ENCODE results near the gene TMEM178A. TPM values are rescaled to one million over a fixed set of nuclear protein-coding genes. Genes with fewer than 3 reads are reported as not detected.

Gene TMEM178A
- total RNA-seq, 1 experiment from 2014 or later, result 0.13 TPM

DNA sequence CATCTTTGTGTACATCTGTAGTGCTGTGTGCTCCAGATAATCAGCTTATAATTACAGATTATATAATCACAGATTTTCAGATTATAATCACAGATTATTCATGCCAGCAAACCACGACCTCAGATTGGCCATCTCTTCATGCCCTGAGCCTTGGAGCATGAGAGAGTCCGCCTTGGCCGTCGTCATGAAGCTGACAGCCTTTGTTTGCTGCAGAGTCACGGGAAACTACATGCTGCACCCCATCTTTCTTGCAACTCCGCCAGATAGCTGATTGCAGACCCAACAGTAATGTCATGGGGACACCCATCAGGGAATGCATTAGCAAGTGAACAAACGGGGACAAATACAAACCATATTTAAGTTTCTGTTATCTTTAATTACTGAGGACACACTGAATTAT, 7.3 kb downstream of the TMEM178A start:
- no peaks in the 10 kb centered on the region for H3K36me3 ChIP-seq
- peaks cover 12% of the 10 kb centered on the region for H3K27me3 ChIP-seq (replicated peaks)
- H3K27ac ChIP-seq, result no peak overlapping the region
- no peak overlapping the region for H3K4me3 ChIP-seq
- no peaks in the 10 kb centered on the region for H3K9me3 ChIP-seq (replicated peaks)
- no peaks in the 10 kb centered on the region for H3K4me1 ChIP-seq (replicated peaks)
- no peak for DNase-seq (ENCODE audit: low read depth in 1 of 2, low spot score in 2 of 2)

DNA sequence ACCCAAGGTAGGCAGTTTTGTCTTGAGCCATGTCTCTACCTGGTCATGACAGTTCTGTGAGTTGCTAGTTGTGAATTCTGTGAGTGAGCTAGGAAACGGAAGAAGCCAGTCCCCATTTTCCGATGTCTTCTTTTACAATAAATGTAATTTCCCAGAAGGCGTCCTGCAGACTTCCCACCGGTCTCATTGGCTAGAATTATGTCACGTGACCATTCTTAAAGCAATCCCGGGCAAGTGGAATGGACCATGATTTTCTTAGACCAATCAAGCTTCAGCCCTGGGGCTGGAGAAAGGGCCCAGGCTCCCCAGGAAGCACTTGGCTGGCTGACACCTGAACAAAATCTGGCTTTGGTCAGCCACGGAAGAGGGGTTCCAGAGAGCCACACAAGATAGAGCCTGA, 10.6 kb downstream of the TMEM178A start:
- no peaks in the 10 kb centered on the region for H3K36me3 ChIP-seq
- no peaks in the 10 kb centered on the region for H3K9me3 ChIP-seq (replicated peaks)
- H3K27me3 ChIP-seq (replicated peaks), result no peaks in the 10 kb centered on the region
- no peak overlapping the region for H3K27ac ChIP-seq
- H3K4me3 ChIP-seq, result no peak overlapping the region
- DNase-seq (ENCODE audit: low read depth in 1 of 2, low spot score in 2 of 2), result no peak
- no peaks in the 10 kb centered on the region for H3K4me1 ChIP-seq (replicated peaks)

DNA sequence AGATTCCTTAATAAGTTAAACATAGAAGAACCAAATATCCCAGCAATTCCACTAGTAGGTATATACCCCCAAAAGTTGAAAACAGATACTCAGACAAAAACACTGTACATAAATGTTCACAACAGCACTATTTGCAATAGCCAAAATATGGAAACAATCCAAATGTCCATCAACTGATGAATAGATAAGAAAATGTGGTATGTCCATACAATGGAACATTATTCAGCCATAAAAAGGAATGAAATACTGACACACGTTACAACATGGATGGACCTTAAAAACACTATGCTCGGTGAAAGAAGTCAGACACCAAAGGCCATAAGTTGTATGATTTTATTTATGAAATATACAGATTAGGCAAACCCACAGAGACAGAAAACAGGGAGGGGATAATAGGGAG, 12.5 kb downstream of the TMEM178A start:
- no peaks in the 10 kb centered on the region for H3K9me3 ChIP-seq (replicated peaks)
- no peaks in the 10 kb centered on the region for H3K27me3 ChIP-seq (replicated peaks)
- H3K4me1 ChIP-seq (replicated peaks), result no peaks in the 10 kb centered on the region
- no peaks in the 10 kb centered on the region for H3K36me3 ChIP-seq
- no peak overlapping the region for H3K4me3 ChIP-seq
- H3K27ac ChIP-seq, result no peak overlapping the region
- DNase-seq (ENCODE audit: low read depth in 1 of 2, low spot score in 2 of 2), result no peak

DNA sequence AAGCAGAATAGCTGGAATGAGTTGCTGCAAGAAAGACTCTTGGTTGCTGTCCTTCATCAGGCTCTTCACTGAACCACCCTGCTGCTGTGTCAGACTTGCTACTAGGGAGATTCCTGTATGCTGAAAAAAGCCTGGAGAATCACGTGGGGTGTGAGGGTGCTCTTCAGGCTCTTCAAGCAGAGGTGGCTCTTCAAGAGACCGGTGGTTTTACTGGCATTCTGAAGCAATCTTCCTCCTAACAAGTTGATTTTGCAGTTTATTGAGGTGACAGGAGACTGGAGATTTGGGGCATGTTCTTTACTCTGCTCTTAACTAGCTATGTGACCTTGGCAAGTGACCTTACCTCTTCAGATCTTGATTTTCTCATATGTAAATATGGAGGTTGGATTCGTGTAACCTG, 14.1 kb downstream of the TMEM178A start:
- Histone ChIP-seq H3K27me3 (replicated peaks) (no peaks in the 10 kb centered on the region; the same call in 1 of the 2 replicates), H3K36me3 (no peaks in the 10 kb centered on the region), H3K9me3 (replicated peaks) (no peaks in the 10 kb centered on the region), H3K4me1 (replicated peaks) (no peaks in the 10 kb centered on the region), H3K27ac (no peak overlapping the region), H3K4me3 (no peak overlapping the region)
- DNase-seq (ENCODE audit: low read depth in 1 of 2, low spot score in 2 of 2), result no peak

DNA sequence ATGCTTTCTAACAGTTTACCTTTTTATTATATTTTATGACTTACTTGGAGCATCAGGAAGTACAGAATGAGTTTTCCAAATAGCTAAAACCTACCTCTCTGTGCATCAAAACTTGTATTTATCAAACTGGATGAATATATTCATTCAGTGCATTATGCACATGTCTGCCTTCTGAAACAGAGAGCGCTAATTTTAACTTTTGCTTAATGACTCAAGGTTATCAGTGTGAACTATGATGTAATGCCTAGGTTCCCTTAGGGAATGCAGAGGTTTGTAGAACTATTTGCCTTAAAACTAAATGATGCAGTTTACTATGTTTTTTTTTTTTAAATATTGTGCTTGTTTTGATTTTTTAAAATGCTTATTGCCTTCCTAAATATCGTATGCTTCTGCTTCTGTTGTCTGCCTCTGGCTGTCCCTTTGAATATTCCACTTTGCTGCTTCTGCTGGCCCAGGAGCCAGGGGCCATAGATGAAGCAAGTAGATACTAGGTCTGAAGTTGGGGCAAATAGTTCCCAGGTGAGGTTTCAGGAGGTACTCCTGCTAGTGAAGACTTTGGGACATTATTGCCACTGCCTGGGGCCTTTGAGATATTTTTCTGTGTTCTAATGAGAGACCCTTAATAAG, 16.5 kb downstream of the TMEM178A start:
- Histone ChIP-seq H3K36me3 (no peaks in the 10 kb centered on the region), H3K27ac (no peak overlapping the region), H3K4me3 (no peak overlapping the region), H3K9me3 (replicated peaks) (no peaks in the 10 kb centered on the region), H3K4me1 (replicated peaks) (no peaks in the 10 kb centered on the region), H3K27me3 (replicated peaks) (no peaks in the 10 kb centered on the region; the same call in 1 of the 2 replicates)
- DNase-seq (ENCODE audit: low read depth in 1 of 2, low spot score in 2 of 2), result no peak

DNA sequence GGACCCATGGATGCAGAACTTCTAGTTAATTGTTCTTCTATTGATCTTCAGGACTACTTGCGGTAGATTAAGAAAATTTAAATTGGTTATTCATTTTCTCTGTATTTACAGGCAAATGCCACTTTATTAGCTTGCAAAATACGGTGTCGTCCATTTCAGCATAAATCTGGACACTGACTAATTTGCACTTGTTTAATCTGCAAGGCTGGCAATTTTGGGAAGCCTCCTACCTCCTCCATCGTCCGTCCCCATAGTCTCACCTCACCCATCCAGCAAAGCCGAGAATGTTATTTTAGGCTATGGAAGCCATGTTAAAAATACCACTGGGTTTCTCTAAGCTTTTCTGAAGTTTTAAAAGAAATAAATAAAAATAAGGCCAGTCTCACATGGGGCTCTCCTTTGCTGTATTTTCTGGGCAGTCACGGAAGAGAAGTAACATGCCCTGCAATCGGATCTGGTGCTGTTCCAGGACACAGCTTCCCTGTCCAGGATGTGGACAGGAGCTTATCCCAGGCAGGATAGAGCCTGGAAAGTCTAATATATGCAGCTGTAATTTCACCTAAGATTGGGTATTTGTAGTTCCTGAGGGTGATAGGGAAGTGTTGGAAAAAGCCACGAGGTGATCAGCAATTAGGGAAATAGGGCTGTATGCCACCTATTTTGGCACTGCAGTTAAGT, 17.4 kb downstream of the TMEM178A start:
- Histone ChIP-seq H3K36me3 (no peaks in the 10 kb centered on the region), H3K27me3 (replicated peaks) (no peaks in the 10 kb centered on the region; the same call in 1 of the 2 replicates)

DNA sequence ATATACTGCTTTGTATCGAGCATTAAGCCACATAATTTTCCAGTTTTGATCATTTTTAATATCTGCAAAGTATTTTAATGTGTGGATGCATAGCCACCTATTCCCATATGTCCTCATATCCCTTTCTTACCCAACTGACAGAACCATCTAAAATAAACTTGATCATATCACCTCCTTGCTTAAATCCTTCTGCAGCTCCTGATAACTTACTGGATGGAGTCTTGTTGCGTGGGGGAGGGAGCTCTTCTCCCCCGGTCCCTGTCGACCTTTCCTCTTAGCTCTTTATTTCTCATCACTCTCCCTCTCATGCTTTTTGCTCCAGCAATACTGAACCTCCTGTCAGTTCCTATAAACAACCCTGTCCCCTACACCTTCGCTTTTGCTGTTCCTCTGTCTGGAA, 18.7 kb downstream of the TMEM178A start:
- DNase-seq (ENCODE audit: low read depth in 1 of 2, low spot score in 2 of 2), result no peak
- H3K4me3 ChIP-seq, result no peak overlapping the region
- H3K36me3 ChIP-seq, result no peaks in the 10 kb centered on the region
- H3K27me3 ChIP-seq (replicated peaks), result no peaks in the 10 kb centered on the region; the same call in 1 of the 2 replicates
- no peaks in the 10 kb centered on the region; the same call in 1 of the 2 replicates for H3K4me1 ChIP-seq (replicated peaks)
- H3K27ac ChIP-seq, result no peak overlapping the region
- no peaks in the 10 kb centered on the region for H3K9me3 ChIP-seq (replicated peaks)

More for the DNA sequence above, 17.4 kb downstream of the TMEM178A start:
- no peak overlapping the region for H3K27ac ChIP-seq
- no peak overlapping the region for H3K4me3 ChIP-seq
- H3K9me3 ChIP-seq (replicated peaks), result no peaks in the 10 kb centered on the region
- H3K4me1 ChIP-seq (replicated peaks), result no peaks in the 10 kb centered on the region
- DNase-seq (ENCODE audit: low read depth in 1 of 2, low spot score in 2 of 2), result no peak

DNA sequence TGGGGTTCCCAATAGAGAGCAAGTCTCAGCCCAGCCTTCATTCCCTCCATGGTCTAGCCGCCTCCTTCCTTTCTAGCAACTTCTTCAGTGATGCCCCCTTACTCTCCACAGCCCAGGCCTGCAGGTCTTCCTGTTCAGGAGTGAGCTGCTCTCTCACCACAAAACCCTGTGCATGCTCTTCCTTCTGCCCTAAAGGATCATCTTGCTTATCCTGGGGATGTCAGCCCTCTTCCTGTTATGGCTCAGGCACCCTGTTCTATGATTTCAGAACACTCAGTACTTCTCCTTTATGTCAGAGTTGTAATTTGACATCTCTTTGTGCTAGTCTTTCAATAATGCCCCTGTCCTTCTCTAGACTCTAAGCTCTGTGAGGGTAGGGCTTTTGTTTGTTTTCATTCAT, 19.4 kb downstream of the TMEM178A start:
- no peak for DNase-seq (ENCODE audit: low read depth in 1 of 2, low spot score in 2 of 2)
- H3K27me3 ChIP-seq (replicated peaks), result no peaks in the 10 kb centered on the region; the same call in 1 of the 2 replicates
- no peaks in the 10 kb centered on the region for H3K9me3 ChIP-seq (replicated peaks)
- no peaks in the 10 kb centered on the region for H3K36me3 ChIP-seq
- no peaks in the 10 kb centered on the region; the same call in 1 of the 2 replicates for H3K4me1 ChIP-seq (replicated peaks)
- no peak overlapping the region for H3K27ac ChIP-seq
- H3K4me3 ChIP-seq, result no peak overlapping the region

DNA sequence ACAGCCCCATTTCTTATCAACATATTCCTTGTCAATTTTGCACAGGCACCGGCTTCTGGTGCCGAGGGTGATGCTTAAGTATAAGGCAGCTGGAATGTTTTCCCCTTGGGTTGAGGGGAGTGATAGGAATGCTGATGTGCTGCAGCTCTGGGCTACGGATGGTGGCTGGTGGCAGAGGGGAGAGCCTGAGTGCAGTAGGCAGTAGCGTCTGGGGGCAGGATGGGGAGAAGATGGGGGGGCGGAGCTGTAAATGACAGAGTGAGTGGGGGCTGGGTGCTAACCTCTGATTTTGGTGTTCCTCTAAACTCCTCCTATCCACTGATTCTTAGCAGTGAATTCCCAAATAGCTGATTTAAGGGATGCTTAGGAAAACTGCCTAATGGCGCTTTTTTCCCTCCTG, 20.7 kb downstream of the TMEM178A start:
- Histone ChIP-seq H3K4me1 (replicated peaks) (no peaks in the 10 kb centered on the region; the same call in 1 of the 2 replicates), H3K4me3 (no peak overlapping the region), H3K9me3 (replicated peaks) (no peaks in the 10 kb centered on the region), H3K27ac (no peak overlapping the region), H3K36me3 (no peaks in the 10 kb centered on the region), H3K27me3 (replicated peaks) (no peaks in the 10 kb centered on the region; the same call in 1 of the 2 replicates)
- DNase-seq (ENCODE audit: low read depth in 1 of 2, low spot score in 2 of 2), result no peak

DNA sequence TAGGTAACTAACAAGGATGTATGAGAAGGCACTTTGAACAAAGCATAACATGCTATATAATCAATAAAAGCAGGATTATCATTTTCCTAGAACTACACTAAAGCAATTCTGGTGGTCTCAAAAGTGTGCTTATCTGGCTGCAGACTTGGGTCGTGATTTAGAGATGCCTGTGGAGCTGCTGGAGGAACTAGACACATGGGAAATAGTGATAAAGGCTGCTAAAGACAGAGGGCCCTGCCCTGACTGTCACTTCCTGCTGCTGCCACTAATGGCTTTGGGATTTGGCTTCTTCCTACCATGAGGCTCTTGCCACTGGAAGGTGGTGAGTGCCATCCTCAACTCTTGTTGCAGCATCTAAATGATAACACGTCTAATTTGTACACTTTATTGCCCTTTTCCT, 22.5 kb downstream of the TMEM178A start:
- no peaks in the 10 kb centered on the region for H3K9me3 ChIP-seq (replicated peaks)
- no peaks in the 10 kb centered on the region; the same call in 1 of the 2 replicates for H3K27me3 ChIP-seq (replicated peaks)
- DNase-seq (ENCODE audit: low read depth in 1 of 2, low spot score in 2 of 2), result no peak
- H3K36me3 ChIP-seq, result no peaks in the 10 kb centered on the region
- no peak overlapping the region for H3K27ac ChIP-seq
- no peaks in the 10 kb centered on the region; the same call in 1 of the 2 replicates for H3K4me1 ChIP-seq (replicated peaks)
- H3K4me3 ChIP-seq, result no peak overlapping the region

DNA sequence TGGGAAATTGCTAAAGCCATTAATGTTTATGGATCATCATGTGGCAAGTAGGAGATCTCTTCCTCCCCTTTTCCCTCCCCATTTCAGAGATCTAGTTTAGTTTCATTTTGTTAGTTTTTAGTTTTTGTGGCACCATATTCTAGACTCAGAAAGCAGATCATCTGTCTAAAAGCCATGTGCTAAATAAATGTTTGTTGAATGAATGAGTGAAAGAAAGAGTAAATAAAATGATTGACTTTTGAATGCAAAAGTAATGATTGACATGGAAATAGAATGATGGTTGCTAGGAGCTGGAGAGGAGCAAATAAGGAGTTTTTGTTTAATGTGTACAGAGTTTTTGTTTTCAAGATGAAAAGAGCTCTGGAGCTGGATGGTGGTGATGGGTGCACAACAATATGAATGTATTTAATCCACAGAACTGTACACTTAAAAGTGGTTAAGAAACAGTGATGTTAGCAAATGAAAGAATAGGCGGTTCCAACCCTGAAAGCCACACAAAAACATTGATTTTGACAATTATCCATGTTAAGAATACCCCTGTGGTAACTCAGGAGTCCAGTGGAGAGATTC, 23.6 kb downstream of the TMEM178A start:
- Histone ChIP-seq H3K9me3 (replicated peaks) (no peaks in the 10 kb centered on the region), H3K4me1 (replicated peaks) (no peaks in the 10 kb centered on the region; the same call in 1 of the 2 replicates), H3K27me3 (replicated peaks) (no peaks in the 10 kb centered on the region), H3K4me3 (no peak overlapping the region), H3K27ac (no peak overlapping the region), H3K36me3 (no peaks in the 10 kb centered on the region)
- no peak for DNase-seq (ENCODE audit: low read depth in 1 of 2, low spot score in 2 of 2)

DNA sequence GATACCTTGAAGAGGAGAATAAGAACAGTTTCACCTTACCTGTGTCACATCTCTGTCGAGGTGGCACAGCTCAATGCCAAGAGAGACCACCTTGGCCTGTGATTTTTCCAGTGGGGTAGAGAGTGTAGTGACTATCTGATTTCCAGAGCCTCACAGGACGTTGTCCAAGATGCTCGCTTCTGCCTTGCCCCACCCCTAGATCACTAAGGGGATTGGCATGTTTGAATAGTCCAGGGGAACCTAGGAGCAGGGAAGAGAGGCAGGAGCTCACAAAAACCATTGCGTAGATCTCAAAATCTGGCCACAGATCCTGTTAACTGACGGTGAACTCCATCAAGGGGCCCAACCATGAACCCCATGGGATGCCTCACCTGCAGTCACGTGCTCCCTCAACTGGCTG, 24.2 kb downstream of the TMEM178A start:
- Histone ChIP-seq H3K27me3 (replicated peaks) (no peaks in the 10 kb centered on the region), H3K27ac (no peak overlapping the region), H3K36me3 (no peaks in the 10 kb centered on the region), H3K4me3 (no peak overlapping the region), H3K9me3 (replicated peaks) (no peaks in the 10 kb centered on the region), H3K4me1 (replicated peaks) (peaks cover 2% of the 10 kb centered on the region)
- no peak for DNase-seq (ENCODE audit: low read depth in 1 of 2, low spot score in 2 of 2)

DNA sequence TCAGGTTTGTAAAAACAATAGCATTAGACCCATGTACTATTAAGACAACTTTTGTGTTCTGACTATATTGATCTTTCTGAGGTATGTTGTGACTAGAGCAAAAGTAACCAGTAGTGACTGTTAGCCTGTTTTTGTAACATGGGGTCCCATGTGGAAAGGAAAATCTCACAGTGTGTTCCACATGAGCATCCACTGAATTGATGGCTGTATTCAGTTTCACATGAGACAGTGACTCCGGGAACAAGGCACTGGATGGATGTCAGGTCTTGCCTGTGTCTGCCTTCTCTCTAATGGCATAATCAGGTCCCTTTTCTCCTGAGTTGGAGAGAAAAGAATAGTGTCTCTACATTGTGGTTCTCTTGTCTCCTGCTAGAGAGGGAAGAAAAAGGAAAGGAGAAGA, 27.5 kb downstream of the TMEM178A start:
- DNase-seq (ENCODE audit: low read depth in 1 of 2, low spot score in 2 of 2), result no peak
- Histone ChIP-seq H3K27me3 (replicated peaks) (no peaks in the 10 kb centered on the region), H3K4me3 (no peak overlapping the region), H3K36me3 (no peaks in the 10 kb centered on the region), H3K9me3 (replicated peaks) (no peaks in the 10 kb centered on the region), H3K4me1 (replicated peaks) (peaks cover 27% of the 10 kb centered on the region), H3K27ac (no peak overlapping the region)

DNA sequence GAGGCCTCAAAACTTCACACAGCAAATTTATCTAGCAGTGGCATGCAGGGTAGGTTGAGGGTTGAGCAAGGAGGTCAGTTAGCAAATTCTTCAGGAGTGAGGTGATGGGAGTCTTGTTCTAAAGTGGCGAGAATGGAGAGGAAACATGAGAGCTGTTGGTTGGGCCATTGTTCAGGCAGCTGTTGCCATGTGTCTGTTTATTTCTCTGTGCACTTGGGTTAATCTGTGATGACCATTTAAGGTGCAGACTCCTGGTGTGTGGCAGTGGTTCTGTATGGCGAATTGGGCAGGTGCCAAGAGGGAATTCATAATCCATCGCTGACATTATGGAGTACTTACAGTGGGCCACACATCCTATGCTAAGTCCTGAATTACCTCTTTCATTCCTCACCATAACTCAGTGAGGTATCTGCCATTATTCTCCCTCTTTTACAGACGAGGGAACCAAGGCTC, 30.4 kb downstream of the TMEM178A start:
- Histone ChIP-seq H3K9me3 (replicated peaks) (no peaks in the 10 kb centered on the region), H3K27me3 (replicated peaks) (no peaks in the 10 kb centered on the region), H3K27ac (peak overlapping the region; percentile 72), H3K36me3 (no peaks in the 10 kb centered on the region), H3K4me3 (no peak overlapping the region), H3K4me1 (replicated peaks) (peaks cover 27% of the 10 kb centered on the region)
- peak; percentile 67 to 86 for DNase-seq (ENCODE audit: low read depth in 1 of 2, low spot score in 2 of 2)

All from SJSA1 (cell line).